GM23338 (cell line): ENCODE measurements around the gene CCDC92B. TPM values are rescaled to one million over a fixed set of nuclear protein-coding genes. Genes with fewer than 3 reads are reported as not detected.

ENCODE experiments used
- ATAC-seq: fragments of 200-7000 bp; cut with Tn5 transposase; 3 replicates; pipeline ENCODE4 v1.9.1; 2020
- DNase-seq: peaks from one replicate; pipeline ENCODE4 v3.0.0-alpha.2; 2015; ENCODE audit warnings: low spot score
- H2AFZ ChIP-seq: fragments of 200-600 bp; sonication (generic); 2 replicates; pipeline ENCODE4 v1.8.0; 2016; ENCODE audit warnings: antibody characterized with exemption, mild to moderate bottlenecking, moderate library complexity
- H3F3A ChIP-seq: fragments of 200-600 bp; sonication (generic); replicated peaks from 2 replicates; pipeline ENCODE4 v1.8.0; 2017; ENCODE audit warnings: antibody characterized with exemption, mixed run types, low read depth
- H3K27ac ChIP-seq: fragments of 200-600 bp; sonication (generic); 2 replicates; pipeline ENCODE4 v1.6.1; 2016; ENCODE audit warnings: low read depth
- H3K27me3 ChIP-seq: fragments of 200-600 bp; sonication (generic); 2 replicates; pipeline ENCODE4 v1.8.0; 2016; ENCODE audit warnings: mild to moderate bottlenecking, mixed run types, moderate library complexity; ENCODE audit not compliant: insufficient read depth
- H3K36me3 ChIP-seq: fragments of 200-600 bp; sonication (generic); 2 replicates; pipeline ENCODE4 v1.8.0; 2016; ENCODE audit warnings: mild to moderate bottlenecking; ENCODE audit not compliant: insufficient read depth
- H3K4me1 ChIP-seq: fragments of 200-600 bp; sonication (generic); 2 replicates; pipeline ENCODE4 v1.8.0; 2016; ENCODE audit warnings: mild to moderate bottlenecking, moderate library complexity; ENCODE audit not compliant: insufficient read depth
- H3K4me2 ChIP-seq: fragments of 200-600 bp; sonication (generic); 2 replicates; pipeline ENCODE4 v1.7.1; 2017; ENCODE audit warnings: mixed run types
- H3K4me3 ChIP-seq: fragments of 200-600 bp; sonication (generic); 2 replicates; pipeline ENCODE4 v1.6.1; 2016; ENCODE audit warnings: mixed run types
- H3K79me2 ChIP-seq: fragments of 200-600 bp; sonication (generic); replicated peaks from 2 replicates; pipeline ENCODE4 v1.8.0; 2017; ENCODE audit warnings: mild to moderate bottlenecking; ENCODE audit not compliant: insufficient read depth
- H3K9me2 ChIP-seq: fragments of 200-600 bp; sonication (generic); 2 replicates; pipeline ENCODE4 v1.8.0; 2017; ENCODE audit not compliant: insufficient read depth
- H4K20me1 ChIP-seq: fragments of 200-600 bp; sonication (generic); replicated peaks from 2 replicates; pipeline ENCODE4 v1.8.0; 2017; ENCODE audit warnings: mild to moderate bottlenecking; ENCODE audit not compliant: insufficient read depth
- H3K27ac Mint-ChIP-seq: 2 replicates; pipeline ENCODE4 v1.8.0; 2020; ENCODE audit warnings: inconsistent platforms, mild to moderate bottlenecking, moderate library complexity, mixed read lengths
- H3K27me3 Mint-ChIP-seq: 3 replicates; pipeline ENCODE4 v1.8.0; 2022; ENCODE audit warnings: low read depth, mild to moderate bottlenecking, moderate library complexity, mixed read lengths, inconsistent platforms; ENCODE audit not compliant: insufficient read depth, poor library complexity
- H3K36me3 Mint-ChIP-seq: 3 replicates; pipeline ENCODE4 v1.8.0; 2021; ENCODE audit warnings: low read depth, mild to moderate bottlenecking, inconsistent platforms, moderate library complexity, mixed read lengths
- H3K4me1 Mint-ChIP-seq: 3 replicates; pipeline ENCODE4 v1.8.0; 2020; ENCODE audit warnings: mild to moderate bottlenecking, inconsistent platforms, mixed read lengths
- H3K4me3 Mint-ChIP-seq: 3 replicates; pipeline ENCODE4 v1.8.0; 2021; ENCODE audit warnings: moderate library complexity, mild to moderate bottlenecking, inconsistent platforms, mixed read lengths
- H3K9me3 Mint-ChIP-seq: 3 replicates; pipeline ENCODE4 v1.8.0; 2020; ENCODE audit warnings: moderate library complexity, mild to moderate bottlenecking, inconsistent platforms, mixed read lengths
- CREB1 ChIP-seq: fragments of 250-450 bp; sonication (Bioruptor Pico); IDR thresholded peaks from 2 replicates; pipeline ENCODE4 v1.5.0; 2020; ENCODE audit warnings: low read depth, mild to moderate bottlenecking, moderate library complexity
- EZH2 ChIP-seq: fragments of 200-600 bp; sonication (generic); IDR thresholded peaks from one replicate; pipeline ENCODE4 v1.8.0; 2017; ENCODE audit warnings: antibody characterized with exemption, mild to moderate bottlenecking, low read depth; ENCODE audit not compliant: unreplicated experiment
- EZH2phosphoT487 ChIP-seq: fragments of 200-600 bp; sonication (generic); IDR thresholded peaks from one replicate; pipeline ENCODE4 v1.8.1; 2018; ENCODE audit warnings: antibody characterized with exemption; ENCODE audit not compliant: unreplicated experiment
- JUNB ChIP-seq: IDR thresholded peaks from one replicate; pipeline ENCODE4 v1.6.1; 2016; ENCODE audit warnings: antibody characterized with exemption; ENCODE audit not compliant: unreplicated experiment
- NANOG ChIP-seq: IDR thresholded peaks from 2 replicates; pipeline ENCODE4 v1.6.1; 2016; ENCODE audit warnings: antibody characterized with exemption, borderline replicate concordance
- POLR2AphosphoS5 ChIP-seq: IDR thresholded peaks from 2 replicates; pipeline ENCODE4 v1.6.1; 2016; ENCODE audit warnings: antibody characterized with exemption, low read depth
- STAT1 ChIP-seq: IDR thresholded peaks from one replicate; pipeline ENCODE4 v1.6.1; 2016; ENCODE audit warnings: antibody characterized with exemption; ENCODE audit not compliant: unreplicated experiment
- ZNF114 ChIP-seq: fragments of 250-450 bp; sonication (Bioruptor Pico); IDR thresholded peaks from 2 replicates; pipeline ENCODE4 v1.5.0; 2020; ENCODE audit warnings: mild to moderate bottlenecking, moderate library complexity
- ZNF331 ChIP-seq: fragments of 250-450 bp; sonication (Bioruptor Pico); IDR thresholded peaks from 2 replicates; pipeline ENCODE4 v1.5.0; 2020; ENCODE audit warnings: low read depth, mild to moderate bottlenecking, moderate library complexity
- polyA plus RNA-seq: library from polyadenylated mRNA; unstranded; fragments of >200 nt; fragmentation: Nextera tagmentation; extraction: Ambion mirVana; gene quantifications from 2 replicates; pipeline ENCODE4 v1.2.1, GENCODE V29; 2016
- total RNA-seq: library from RNA; depleted of rRNA; stranded (reverse); fragments of >200 nt; shearing (Covaris generic); gene quantifications from 2 replicates; pipeline ENCODE4 v1.2.3, GENCODE V29; 2014
- TF ChIP-seq, protein P1 (sequence below): fragments of 250-450 bp; sonication (Bioruptor Pico); IDR thresholded peaks from 2 replicates; pipeline ENCODE4 v1.5.0; 2020; ENCODE audit warnings: mild to moderate bottlenecking, moderate library complexity
- TF ChIP-seq, protein P2 (sequence below), 2 experiments: fragments of 200-600 bp in 1 of 2; sonication (generic) in 1 of 2; conservative IDR thresholded peaks; 2 replicates each; pipeline versions ENCODE4 v1.5.1 to v1.6.1; 2016 to 2017; ENCODE audit warnings: antibody characterized with exemption in 2 of 2, low read depth in 2 of 2, mild to moderate bottlenecking in 2 of 2, moderate library complexity in 1 of 2
- TF ChIP-seq, protein P3 (sequence below): IDR thresholded peaks from one replicate; pipeline ENCODE4 v1.6.1; 2018; ENCODE audit warnings: antibody characterized with exemption; ENCODE audit not compliant: unreplicated experiment
- TF ChIP-seq, protein P4 (sequence below): IDR thresholded peaks from 2 replicates; pipeline ENCODE4 v1.6.1; 2016; ENCODE audit warnings: antibody characterized with exemption

The CCDC92B gene
- total and polyA plus RNA-seq, 2 experiments from 2014 or later = 5.7 to 9.1 TPM

DNA sequence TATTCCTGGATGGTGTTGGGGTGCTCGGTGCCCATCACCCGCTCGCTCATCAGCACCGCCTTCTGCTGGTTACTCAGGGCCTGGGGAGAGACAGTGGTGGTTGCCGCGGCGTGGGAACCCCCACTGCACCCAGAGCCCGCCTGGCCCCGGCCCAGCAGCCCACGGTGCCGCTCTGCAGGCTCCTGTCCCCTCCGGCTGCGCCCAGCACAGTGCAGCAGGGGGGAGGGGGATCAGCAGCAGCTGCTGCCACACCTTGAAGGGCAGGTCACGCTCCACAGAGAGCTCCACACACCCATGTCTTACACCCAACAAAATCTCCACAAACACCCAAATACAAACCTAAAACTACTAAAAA is 56.7 kb downstream of the CCDC92B start:
- peaks cover 18% of the 10 kb centered on the region for H3K36me3 Mint-ChIP-seq
- peaks cover 7% of the 10 kb centered on the region; the same call in 2 of the 3 replicates for H3K4me1 Mint-ChIP-seq
- no peak for TF ChIP-seq NANOG
- no peak for TF ChIP-seq CREB1 (CRISPR knock-in tag)
- TF ChIP-seq JUNB = no peak
- no peak for TF ChIP-seq ZNF331 (CRISPR knock-in tag)
- TF ChIP-seq, protein P1, sequence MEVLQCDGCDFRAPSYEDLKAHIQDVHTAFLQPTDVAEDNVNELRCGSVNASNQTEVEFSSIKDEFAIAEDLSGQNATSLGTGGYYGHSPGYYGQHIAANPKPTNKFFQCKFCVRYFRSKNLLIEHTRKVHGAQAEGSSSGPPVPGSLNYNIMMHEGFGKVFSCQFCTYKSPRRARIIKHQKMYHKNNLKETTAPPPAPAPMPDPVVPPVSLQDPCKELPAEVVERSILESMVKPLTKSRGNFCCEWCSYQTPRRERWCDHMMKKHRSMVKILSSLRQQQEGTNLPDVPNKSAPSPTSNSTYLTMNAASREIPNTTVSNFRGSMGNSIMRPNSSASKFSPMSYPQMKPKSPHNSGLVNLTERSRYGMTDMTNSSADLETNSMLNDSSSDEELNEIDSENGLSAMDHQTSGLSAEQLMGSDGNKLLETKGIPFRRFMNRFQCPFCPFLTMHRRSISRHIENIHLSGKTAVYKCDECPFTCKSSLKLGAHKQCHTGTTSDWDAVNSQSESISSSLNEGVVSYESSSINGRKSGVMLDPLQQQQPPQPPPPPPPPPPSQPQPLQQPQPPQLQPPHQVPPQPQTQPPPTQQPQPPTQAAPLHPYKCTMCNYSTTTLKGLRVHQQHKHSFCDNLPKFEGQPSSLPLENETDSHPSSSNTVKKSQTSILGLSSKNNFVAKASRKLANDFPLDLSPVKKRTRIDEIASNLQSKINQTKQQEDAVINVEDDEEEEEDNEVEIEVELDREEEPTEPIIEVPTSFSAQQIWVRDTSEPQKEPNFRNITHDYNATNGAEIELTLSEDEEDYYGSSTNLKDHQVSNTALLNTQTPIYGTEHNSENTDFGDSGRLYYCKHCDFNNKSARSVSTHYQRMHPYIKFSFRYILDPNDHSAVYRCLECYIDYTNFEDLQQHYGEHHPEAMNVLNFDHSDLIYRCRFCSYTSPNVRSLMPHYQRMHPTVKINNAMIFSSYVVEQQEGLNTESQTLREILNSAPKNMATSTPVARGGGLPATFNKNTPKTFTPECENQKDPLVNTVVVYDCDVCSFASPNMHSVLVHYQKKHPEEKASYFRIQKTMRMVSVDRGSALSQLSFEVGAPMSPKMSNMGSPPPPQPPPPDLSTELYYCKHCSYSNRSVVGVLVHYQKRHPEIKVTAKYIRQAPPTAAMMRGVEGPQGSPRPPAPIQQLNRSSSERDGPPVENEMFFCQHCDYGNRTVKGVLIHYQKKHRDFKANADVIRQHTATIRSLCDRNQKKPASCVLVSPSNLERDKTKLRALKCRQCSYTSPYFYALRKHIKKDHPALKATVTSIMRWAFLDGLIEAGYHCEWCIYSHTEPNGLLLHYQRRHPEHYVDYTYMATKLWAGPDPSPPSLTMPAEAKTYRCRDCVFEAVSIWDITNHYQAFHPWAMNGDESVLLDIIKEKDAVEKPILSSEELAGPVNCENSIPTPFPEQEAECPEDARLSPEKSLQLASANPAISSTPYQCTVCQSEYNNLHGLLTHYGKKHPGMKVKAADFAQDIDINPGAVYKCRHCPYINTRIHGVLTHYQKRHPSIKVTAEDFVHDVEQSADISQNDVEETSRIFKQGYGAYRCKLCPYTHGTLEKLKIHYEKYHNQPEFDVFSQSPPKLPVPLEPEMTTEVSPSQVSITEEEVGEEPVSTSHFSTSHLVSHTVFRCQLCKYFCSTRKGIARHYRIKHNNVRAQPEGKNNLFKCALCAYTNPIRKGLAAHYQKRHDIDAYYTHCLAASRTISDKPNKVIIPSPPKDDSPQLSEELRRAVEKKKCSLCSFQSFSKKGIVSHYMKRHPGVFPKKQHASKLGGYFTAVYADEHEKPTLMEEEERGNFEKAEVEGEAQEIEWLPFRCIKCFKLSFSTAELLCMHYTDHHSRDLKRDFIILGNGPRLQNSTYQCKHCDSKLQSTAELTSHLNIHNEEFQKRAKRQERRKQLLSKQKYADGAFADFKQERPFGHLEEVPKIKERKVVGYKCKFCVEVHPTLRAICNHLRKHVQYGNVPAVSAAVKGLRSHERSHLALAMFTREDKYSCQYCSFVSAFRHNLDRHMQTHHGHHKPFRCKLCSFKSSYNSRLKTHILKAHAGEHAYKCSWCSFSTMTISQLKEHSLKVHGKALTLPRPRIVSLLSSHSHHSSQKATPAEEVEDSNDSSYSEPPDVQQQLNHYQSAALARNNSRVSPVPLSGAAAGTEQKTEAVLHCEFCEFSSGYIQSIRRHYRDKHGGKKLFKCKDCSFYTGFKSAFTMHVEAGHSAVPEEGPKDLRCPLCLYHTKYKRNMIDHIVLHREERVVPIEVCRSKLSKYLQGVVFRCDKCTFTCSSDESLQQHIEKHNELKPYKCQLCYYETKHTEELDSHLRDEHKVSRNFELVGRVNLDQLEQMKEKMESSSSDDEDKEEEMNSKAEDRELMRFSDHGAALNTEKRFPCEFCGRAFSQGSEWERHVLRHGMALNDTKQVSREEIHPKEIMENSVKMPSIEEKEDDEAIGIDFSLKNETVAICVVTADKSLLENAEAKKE (CRISPR knock-in tag) = no peak
- TF ChIP-seq, protein P2, sequence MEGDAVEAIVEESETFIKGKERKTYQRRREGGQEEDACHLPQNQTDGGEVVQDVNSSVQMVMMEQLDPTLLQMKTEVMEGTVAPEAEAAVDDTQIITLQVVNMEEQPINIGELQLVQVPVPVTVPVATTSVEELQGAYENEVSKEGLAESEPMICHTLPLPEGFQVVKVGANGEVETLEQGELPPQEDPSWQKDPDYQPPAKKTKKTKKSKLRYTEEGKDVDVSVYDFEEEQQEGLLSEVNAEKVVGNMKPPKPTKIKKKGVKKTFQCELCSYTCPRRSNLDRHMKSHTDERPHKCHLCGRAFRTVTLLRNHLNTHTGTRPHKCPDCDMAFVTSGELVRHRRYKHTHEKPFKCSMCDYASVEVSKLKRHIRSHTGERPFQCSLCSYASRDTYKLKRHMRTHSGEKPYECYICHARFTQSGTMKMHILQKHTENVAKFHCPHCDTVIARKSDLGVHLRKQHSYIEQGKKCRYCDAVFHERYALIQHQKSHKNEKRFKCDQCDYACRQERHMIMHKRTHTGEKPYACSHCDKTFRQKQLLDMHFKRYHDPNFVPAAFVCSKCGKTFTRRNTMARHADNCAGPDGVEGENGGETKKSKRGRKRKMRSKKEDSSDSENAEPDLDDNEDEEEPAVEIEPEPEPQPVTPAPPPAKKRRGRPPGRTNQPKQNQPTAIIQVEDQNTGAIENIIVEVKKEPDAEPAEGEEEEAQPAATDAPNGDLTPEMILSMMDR (conservative IDR thresholded peaks at IDR 0.05; ENCODE audit: low read depth in 2 of 2) = no peak
- TF ChIP-seq ZNF114 (CRISPR knock-in tag) = no peak
- TF ChIP-seq, protein P3, sequence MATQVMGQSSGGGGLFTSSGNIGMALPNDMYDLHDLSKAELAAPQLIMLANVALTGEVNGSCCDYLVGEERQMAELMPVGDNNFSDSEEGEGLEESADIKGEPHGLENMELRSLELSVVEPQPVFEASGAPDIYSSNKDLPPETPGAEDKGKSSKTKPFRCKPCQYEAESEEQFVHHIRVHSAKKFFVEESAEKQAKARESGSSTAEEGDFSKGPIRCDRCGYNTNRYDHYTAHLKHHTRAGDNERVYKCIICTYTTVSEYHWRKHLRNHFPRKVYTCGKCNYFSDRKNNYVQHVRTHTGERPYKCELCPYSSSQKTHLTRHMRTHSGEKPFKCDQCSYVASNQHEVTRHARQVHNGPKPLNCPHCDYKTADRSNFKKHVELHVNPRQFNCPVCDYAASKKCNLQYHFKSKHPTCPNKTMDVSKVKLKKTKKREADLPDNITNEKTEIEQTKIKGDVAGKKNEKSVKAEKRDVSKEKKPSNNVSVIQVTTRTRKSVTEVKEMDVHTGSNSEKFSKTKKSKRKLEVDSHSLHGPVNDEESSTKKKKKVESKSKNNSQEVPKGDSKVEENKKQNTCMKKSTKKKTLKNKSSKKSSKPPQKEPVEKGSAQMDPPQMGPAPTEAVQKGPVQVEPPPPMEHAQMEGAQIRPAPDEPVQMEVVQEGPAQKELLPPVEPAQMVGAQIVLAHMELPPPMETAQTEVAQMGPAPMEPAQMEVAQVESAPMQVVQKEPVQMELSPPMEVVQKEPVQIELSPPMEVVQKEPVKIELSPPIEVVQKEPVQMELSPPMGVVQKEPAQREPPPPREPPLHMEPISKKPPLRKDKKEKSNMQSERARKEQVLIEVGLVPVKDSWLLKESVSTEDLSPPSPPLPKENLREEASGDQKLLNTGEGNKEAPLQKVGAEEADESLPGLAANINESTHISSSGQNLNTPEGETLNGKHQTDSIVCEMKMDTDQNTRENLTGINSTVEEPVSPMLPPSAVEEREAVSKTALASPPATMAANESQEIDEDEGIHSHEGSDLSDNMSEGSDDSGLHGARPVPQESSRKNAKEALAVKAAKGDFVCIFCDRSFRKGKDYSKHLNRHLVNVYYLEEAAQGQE = no peak
- no peak for TF ChIP-seq POLR2AphosphoS5
- TF ChIP-seq STAT1 = no peak
- TF ChIP-seq EZH2 = no peak
- no peak for TF ChIP-seq EZH2phosphoT487
- TF ChIP-seq, protein P4, sequence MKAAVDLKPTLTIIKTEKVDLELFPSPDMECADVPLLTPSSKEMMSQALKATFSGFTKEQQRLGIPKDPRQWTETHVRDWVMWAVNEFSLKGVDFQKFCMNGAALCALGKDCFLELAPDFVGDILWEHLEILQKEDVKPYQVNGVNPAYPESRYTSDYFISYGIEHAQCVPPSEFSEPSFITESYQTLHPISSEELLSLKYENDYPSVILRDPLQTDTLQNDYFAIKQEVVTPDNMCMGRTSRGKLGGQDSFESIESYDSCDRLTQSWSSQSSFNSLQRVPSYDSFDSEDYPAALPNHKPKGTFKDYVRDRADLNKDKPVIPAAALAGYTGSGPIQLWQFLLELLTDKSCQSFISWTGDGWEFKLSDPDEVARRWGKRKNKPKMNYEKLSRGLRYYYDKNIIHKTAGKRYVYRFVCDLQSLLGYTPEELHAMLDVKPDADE = no peak
- H3K4me3 ChIP-seq = peak overlapping the region; percentile 54; the same call in 1 of the 2 replicates
- no peak for DNase-seq
- no peak overlapping the region for H3K27ac ChIP-seq
- H3K4me1 ChIP-seq = peaks cover 5% of the 10 kb centered on the region; the same call in 1 of the 2 replicates
- no peaks in the 10 kb centered on the region for H3K79me2 ChIP-seq
- no peaks in the 10 kb centered on the region for H3K9me3 Mint-ChIP-seq
- H3K27ac Mint-ChIP-seq = no peak overlapping the region
- peak overlapping the region; percentile 81; the same call in 1 of the 2 replicates for H3K4me2 ChIP-seq
- H3K27me3 ChIP-seq = no peaks in the 10 kb centered on the region
- peak; percentile 2; the same call in 1 of the 3 replicates for ATAC-seq
- H4K20me1 ChIP-seq = peaks cover 5% of the 10 kb centered on the region
- H2AFZ ChIP-seq = no peak overlapping the region
- H3K36me3 ChIP-seq = no peaks in the 10 kb centered on the region
- no peak overlapping the region for H3K4me3 Mint-ChIP-seq
- no peaks in the 10 kb centered on the region for H3K9me2 ChIP-seq
- peaks cover 16% of the 10 kb centered on the region for H3F3A ChIP-seq
- peaks cover 18% of the 10 kb centered on the region for H3K27me3 Mint-ChIP-seq
